ENCODE results near the gene MTHFD1L.

- TF ChIP-seq EZH2 (IDR thresholded peaks at IDR 0.05; ENCODE audit: insufficient read depth, low read length) (no peak), CTCF (IDR thresholded peaks at IDR 0.05; ENCODE audit: insufficient read depth, low read depth, low read length) (no peak)
These were observed 67.5 kb downstream of the MTHFD1L start for GRCh38 chr6:150932996-150933395.

Data from astrocyte (in vitro differentiated cells and primary cell).